ENCODE measurements around the gene BCAS3.
"Not testable (repeated sequence)": the region's sequence is repeated elsewhere in the genome, so short reads cannot be mapped to it uniquely, and the experiment has no call there.

The BCAS3 gene

DNA sequence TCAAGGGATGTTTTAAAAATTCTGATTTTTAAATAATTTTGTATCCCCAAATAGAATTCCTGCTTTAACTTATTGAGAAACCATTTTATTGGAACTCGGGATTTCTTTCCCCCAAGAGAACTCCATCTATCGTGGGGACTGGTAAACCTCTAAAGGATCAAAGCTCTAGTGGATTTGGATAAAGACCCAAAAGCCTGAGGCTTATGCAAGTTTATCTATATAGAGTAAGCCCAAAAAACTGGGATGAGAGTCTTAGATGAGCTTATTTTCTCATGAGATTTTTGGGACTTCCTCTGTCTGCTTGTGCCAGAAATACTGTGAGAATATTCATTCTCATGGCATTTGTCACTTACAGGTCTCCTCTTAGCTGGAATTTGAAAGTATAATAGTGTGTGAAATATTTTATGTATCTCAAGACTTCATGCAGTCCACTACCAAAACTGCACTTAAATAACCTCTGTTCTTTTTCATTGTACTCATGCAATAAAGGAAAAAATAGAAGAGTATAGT lies 333.1 kb downstream of the BCAS3 start:
- no peak for DNase-seq

DNA sequence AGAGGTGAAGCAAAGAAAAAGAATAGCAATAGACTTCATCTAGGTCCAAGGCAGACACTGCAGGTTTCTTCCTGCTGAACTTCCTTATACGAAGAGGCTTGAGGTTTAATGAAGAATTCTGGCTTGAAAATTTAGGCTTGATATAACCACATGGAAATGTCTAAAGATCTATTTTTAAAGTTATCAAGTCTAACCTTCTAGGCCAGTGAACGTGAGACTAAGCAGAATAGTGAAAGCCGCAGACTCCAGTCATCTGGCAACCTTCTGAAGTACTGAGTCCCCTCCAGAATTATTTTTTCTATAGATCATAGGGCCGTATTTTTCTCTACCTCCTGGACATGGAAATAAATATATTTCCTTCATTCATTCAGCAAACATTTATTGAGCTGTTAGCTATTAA lies 333.6 kb downstream of the BCAS3 start:
- no peak for DNase-seq

- no peak for DNase-seq
Observed at GRCh38 chr17:61015966-61016365, 338.3 kb downstream of the BCAS3 start.

GRCh38 chr17:61017317-61018006 lies 339.8 kb downstream of the BCAS3 start:
- no peak for DNase-seq

DNA sequence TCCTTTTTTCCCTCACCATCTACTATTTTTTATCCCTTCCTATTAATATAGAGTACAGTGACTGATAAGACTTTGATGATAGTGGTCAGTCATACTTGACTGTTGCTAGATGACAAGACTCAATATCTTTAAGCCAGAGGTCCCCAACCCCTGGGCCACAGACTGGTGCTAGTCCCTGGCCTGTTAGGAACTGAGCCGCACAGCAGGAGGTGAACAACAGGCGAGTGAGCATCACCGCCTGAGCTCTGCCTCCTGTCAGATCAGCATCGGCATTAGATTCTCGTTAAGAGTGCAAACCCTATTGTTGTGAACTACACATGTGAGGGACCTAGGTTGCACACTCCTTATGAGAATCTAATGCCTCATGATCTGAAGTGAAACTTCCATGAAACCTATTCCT lies 341.3 kb downstream of the BCAS3 start:
- DNase-seq = no peak

- no peak for DNase-seq
Observed at GRCh38 chr17:61023996-61024395, 346.3 kb downstream of the BCAS3 start.

GRCh38 chr17:61026818-61027217 lies 349.2 kb downstream of the BCAS3 start:
- no peak for DNase-seq

DNA sequence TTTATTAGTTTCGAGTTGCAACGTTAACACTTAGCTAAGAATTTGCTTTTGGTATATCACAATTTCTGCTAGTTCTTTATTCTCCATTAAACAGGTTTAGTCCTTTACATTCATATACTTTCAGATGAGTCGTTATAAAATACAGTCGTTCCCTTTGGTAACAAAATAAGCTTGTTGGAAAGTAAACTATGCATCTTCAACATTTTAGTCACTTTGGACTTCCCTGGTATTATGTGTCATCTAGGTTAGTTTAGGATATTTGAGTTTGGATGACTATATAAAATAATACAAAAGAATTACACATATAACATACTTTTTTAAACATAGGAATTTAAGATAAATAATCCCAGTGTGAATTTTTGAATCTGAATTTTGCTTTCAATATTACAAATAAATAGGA lies 351.5 kb downstream of the BCAS3 start:
- no peak for DNase-seq

- no peak for DNase-seq
Observed at GRCh38 chr17:61040666-61041065, 363.0 kb downstream of the BCAS3 start.

GRCh38 chr17:61042348-61042747 lies 364.7 kb downstream of the BCAS3 start:
- not testable (repeated sequence) for DNase-seq

GRCh38 chr17:61047515-61047914 lies 369.9 kb downstream of the BCAS3 start:
- DNase-seq = no peak

DNA sequence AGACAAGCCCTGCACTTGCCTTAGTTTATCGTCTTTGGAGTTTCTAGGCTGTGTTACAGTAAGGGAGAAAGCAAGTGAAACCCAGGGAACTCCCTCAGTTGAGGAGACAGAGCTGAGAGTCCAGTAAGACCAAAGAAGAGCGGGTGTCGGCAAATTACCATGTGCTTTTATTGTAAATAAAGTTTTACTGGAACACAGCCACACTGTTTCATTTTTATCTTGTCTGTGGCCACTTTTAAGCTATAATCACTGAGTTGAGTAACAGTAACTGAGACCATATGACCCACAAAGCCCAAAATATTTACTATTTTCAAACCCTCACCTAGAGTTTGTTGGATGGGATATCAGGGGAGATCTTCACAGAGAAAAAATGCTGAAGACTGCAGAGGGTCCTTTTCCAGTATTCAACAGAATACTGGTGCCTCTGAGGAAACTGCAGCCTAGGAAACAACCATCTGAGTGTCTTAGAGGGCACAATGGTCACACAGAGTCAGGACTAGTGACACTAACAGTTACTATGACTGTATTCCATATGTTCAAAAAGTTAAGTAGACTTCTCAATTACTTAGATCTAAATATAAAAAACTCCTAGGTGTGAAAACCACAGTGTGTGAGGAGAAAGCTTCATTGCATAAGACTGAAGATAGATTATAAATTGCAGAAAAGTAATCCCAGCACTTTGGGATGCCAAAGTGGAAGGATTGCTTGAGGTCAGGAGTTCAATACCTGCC lies 370.9 kb downstream of the BCAS3 start:
- no peak for DNase-seq

- DNase-seq = no peak
Observed at GRCh38 chr17:61053469-61053868, 375.8 kb downstream of the BCAS3 start.

GRCh38 chr17:61054436-61054835 lies 376.8 kb downstream of the BCAS3 start:
- no peak for DNase-seq

- no peak for DNase-seq
Observed at GRCh38 chr17:61057257-61057656, 379.6 kb downstream of the BCAS3 start.

GRCh38 chr17:61058066-61058465 lies 380.4 kb downstream of the BCAS3 start:
- DNase-seq = peak; percentile 71

- DNase-seq = no peak
Observed at GRCh38 chr17:61063528-61063927, 385.9 kb downstream of the BCAS3 start.

GRCh38 chr17:61064087-61064951 lies 386.7 kb downstream of the BCAS3 start:
- no peak for DNase-seq

DNA sequence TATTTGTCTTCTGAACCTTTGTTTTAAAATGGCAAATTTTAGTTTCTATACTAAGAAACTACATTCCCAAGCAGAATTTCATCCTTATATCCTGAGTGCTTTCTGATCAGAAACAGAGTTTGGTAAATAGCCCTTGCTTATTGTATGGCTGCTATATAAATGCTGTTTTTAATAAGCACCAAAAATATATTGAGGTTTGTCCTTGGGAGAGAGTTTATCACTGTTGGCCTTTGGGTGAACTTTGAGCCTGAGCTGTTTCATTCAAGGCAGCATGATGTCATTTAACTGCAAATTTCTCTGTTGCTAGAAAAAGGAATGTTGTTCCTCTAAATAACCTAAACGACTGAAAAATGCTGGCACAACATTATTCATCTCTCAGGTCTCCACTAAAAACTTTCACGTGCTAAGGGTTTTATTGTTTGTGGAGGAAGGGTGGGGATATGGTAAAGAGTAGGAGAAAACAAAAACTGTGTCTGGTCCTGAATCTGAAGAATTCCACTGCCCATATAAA lies 387.7 kb downstream of the BCAS3 start:
- DNase-seq = no peak

DNA sequence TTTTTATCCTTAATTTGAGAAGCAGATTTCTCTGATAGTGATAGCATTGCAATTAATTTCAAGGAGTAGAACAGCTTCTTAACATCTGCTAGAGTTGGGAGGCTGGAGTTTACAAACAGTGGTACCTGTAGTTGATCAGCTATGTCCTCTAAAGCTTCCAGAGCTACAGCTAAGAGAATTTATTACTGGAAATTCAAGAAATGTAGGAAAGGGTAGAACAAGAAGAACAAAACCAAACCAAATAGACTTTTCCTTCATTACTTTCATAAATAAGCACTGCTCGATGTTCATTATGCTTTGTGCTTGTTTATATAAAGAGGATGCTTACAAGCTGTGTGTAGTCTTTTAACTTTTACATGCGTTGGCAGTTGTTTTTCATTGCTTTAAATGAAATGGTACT lies 388.4 kb downstream of the BCAS3 start:
- no peak for DNase-seq

- DNase-seq = no peak
Observed at GRCh38 chr17:61070649-61071048, 393.0 kb downstream of the BCAS3 start.

DNA sequence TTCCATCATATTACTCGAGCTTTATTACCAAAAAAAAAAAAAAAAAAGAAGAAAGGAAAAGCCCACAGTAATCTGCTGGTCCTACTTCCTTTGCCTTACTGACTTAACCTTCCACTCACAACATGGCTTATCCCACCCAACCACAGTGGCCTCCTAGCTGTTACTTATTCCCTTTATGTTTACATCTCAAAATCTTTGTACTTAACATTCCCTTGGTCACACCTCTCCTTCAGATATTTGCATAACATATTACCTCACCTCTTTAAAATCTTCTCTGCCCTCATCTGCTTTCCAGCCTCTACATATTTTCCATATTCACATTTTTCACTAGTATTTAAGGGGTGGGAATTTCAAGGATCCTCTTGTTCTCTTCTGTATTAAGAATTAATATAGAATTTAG lies 395.0 kb downstream of the BCAS3 start:
- DNase-seq = no peak

- no peak for DNase-seq
Observed at GRCh38 chr17:61073131-61073530, 395.5 kb downstream of the BCAS3 start.

Measured in NCI-H1694 treated with DMSO at 0.1 percent for 48 hours (cell line).